Inflammatory macrophage treated with lipopolysaccharide for 1 hour (primary cell): ENCODE data around the gene PTCRA.
"Not testable (repeated sequence)": the region's sequence is repeated elsewhere in the genome, so short reads cannot be mapped to it uniquely, and the experiment has no call there.

Experiments
- DNase-seq, 2 donors: peaks; one replicate each; pipeline ENCODE4 v3.0.0-alpha.2; 2020 to 2022

Gene PTCRA

GRCh38 chr6:42904467-42904866 lies 11.4 kb upstream of the PTCRA start:
- DNase-seq: no peak

GRCh38 chr6:42907336-42907735 lies 8.5 kb upstream of the PTCRA start:
- no peak for DNase-seq

GRCh38 chr6:42909835-42910234 lies 6.0 kb upstream of the PTCRA start:
- DNase-seq: no peak

- DNase-seq: no peak
These were observed 4.5 kb upstream of the PTCRA start for GRCh38 chr6:42911171-42912021.

- DNase-seq: no peak
These were observed 1.3 kb upstream of the PTCRA start for GRCh38 chr6:42914546-42914945.

GRCh38 chr6:42916288-42916687 lies 435 bp downstream of the PTCRA start:
- no peak for DNase-seq

GRCh38 chr6:42921801-42922200 lies 5.9 kb downstream of the PTCRA start:
- DNase-seq: no peak

- peak; percentile 67 to 86 for DNase-seq
These were observed 7.8 kb downstream of the PTCRA start for GRCh38 chr6:42923666-42924065.

GRCh38 chr6:42925248-42925857 lies 9.5 kb downstream of the PTCRA start:
- DNase-seq: no peak

GRCh38 chr6:42928986-42929820 lies 13.3 kb downstream of the PTCRA start, which contains the start of gene CNPY3:
Gene CNPY3, plus strand, starts transcription at chr6:42929480. Its CDS starts 91 bp downstream, at chr6:42929571.
- peak; percentile 91 to 93 for DNase-seq

GRCh38 chr6:42929821-42930360 lies 14.0 kb downstream of the PTCRA start:
- DNase-seq: peak; percentile 92 to 95

- DNase-seq: no peak
These were observed 16.6 kb downstream of the PTCRA start for GRCh38 chr6:42932412-42932811.

- DNase-seq: peak; percentile 57 to 77
These were observed 17.4 kb downstream of the PTCRA start for GRCh38 chr6:42933205-42933604.

GRCh38 chr6:42935322-42935721 lies 19.5 kb downstream of the PTCRA start:
- no peak for DNase-seq

GRCh38 chr6:42936398-42936797 lies 20.5 kb downstream of the PTCRA start:
- DNase-seq: no peak

- DNase-seq: no peak
These were observed 21.9 kb downstream of the PTCRA start for GRCh38 chr6:42937548-42938427.

GRCh38 chr6:42938428-42938796 lies 22.6 kb downstream of the PTCRA start:
- DNase-seq: no peak

GRCh38 chr6:42938987-42939809 lies 23.3 kb downstream of the PTCRA start:
- DNase-seq: no peak

GRCh38 chr6:42939810-42940167 lies 23.9 kb downstream of the PTCRA start:
- no peak for DNase-seq

- no peak for DNase-seq
These were observed 24.7 kb downstream of the PTCRA start for GRCh38 chr6:42940493-42941045.

GRCh38 chr6:42941356-42941755 lies 25.5 kb downstream of the PTCRA start:
- not testable (repeated sequence) for DNase-seq
